ENCODE data around the gene KRCC1. TPM values are rescaled to one million over a fixed set of nuclear protein-coding genes. Genes with fewer than 3 reads are reported as not detected.

The KRCC1 gene
- total RNA-seq, 1 experiment from 2014 or later: 13.0 TPM

GRCh38 chr2:88086401-88086800 lies 30.8 kb upstream of the KRCC1 start:
- H3K27me3 ChIP-seq (ENCODE audit: control insufficient read depth, insufficient read depth, low read length): no peaks in the 10 kb centered on the region
- no peak overlapping the region for H3K4me3 ChIP-seq (ENCODE audit: insufficient read depth, low read depth, low read length)
- DNase-seq: no peak

DNA sequence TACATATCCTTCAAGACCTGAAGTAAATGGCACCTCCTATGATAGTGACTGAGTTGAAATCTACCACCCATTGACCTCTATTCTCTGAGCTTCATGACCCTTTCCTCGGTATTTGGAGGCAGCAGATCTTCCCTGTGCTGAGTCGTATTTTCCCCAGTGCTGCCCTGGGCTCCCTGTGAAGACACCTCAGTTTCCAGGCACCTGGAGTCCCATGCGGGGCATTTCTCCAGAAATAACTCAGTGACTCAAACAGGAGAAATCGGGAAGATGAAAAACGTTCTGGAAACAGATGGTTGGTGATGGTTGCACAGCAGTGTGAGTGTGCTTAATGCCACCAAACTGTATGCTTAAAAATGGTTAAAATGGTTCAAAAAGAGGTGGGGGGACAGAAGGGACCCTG lies 30.0 kb upstream of the KRCC1 start:
- Histone ChIP-seq H3K4me3 (ENCODE audit: insufficient read depth, low read depth, low read length) (no peak overlapping the region), H3K36me3 (replicated peaks; ENCODE audit: control insufficient read depth, insufficient read depth, low read length) (no peaks in the 10 kb centered on the region), H3K27me3 (ENCODE audit: control insufficient read depth, insufficient read depth, low read length) (no peaks in the 10 kb centered on the region)
- no peak for DNase-seq

More at GRCh38 chr2:88086401-88086800, 30.8 kb upstream of the KRCC1 start:
- H3K36me3 ChIP-seq (replicated peaks; ENCODE audit: control insufficient read depth, insufficient read depth, low read length): no peaks in the 10 kb centered on the region

- DNase-seq: peak; percentile 52
- Histone ChIP-seq H3K27me3 (ENCODE audit: control insufficient read depth, insufficient read depth, low read length) (no peaks in the 10 kb centered on the region), H3K36me3 (replicated peaks; ENCODE audit: control insufficient read depth, insufficient read depth, low read length) (no peaks in the 10 kb centered on the region), H3K4me3 (ENCODE audit: insufficient read depth, low read depth, low read length) (no peak overlapping the region)
Measured at GRCh38 chr2:88085099-88085498, 29.5 kb upstream of the KRCC1 start.

DNA sequence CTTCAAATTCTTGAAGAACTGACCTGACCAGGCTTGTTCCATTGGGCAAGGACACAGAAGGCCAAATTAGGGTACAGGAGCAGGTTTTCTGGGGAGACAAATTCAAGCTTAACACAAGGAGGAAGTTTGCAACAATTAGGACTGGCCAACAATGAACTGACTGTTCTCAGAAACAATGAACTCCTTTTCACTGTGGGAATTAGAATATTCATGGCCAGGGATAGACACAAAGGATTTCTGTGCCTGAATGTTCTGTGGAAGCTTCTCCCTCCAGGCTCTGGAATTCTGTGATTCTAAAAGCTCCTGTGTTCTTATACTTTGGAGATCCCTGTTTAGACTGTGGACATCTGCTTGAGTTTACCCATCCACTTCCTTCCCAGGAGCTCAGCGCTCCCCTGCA lies 27.2 kb upstream of the KRCC1 start:
- no peak overlapping the region for H3K4me3 ChIP-seq (ENCODE audit: insufficient read depth, low read depth, low read length)
- H3K27me3 ChIP-seq (ENCODE audit: control insufficient read depth, insufficient read depth, low read length): no peaks in the 10 kb centered on the region
- DNase-seq: no peak
- H3K36me3 ChIP-seq (replicated peaks; ENCODE audit: control insufficient read depth, insufficient read depth, low read length): no peaks in the 10 kb centered on the region

GRCh38 chr2:88081924-88082608 lies 26.5 kb upstream of the KRCC1 start:
- Histone ChIP-seq H3K27me3 (ENCODE audit: control insufficient read depth, insufficient read depth, low read length) (no peaks in the 10 kb centered on the region), H3K36me3 (replicated peaks; ENCODE audit: control insufficient read depth, insufficient read depth, low read length) (no peaks in the 10 kb centered on the region), H3K4me3 (ENCODE audit: insufficient read depth, low read depth, low read length) (no peak overlapping the region)
- no peak for DNase-seq

- H3K36me3 ChIP-seq (replicated peaks; ENCODE audit: control insufficient read depth, insufficient read depth, low read length): no peaks in the 10 kb centered on the region
- DNase-seq: no peak
- H3K27me3 ChIP-seq (ENCODE audit: control insufficient read depth, insufficient read depth, low read length): no peaks in the 10 kb centered on the region
- H3K4me3 ChIP-seq (ENCODE audit: insufficient read depth, low read depth, low read length): no peak overlapping the region
Measured at GRCh38 chr2:88080545-88080944, 25.0 kb upstream of the KRCC1 start.

- no peaks in the 10 kb centered on the region for H3K27me3 ChIP-seq (ENCODE audit: control insufficient read depth, insufficient read depth, low read length)
- no peak for DNase-seq
Measured at GRCh38 chr2:88078643-88079172, 23.1 kb upstream of the KRCC1 start.

GRCh38 chr2:88077080-88077479 lies 21.5 kb upstream of the KRCC1 start:
- H3K4me3 ChIP-seq (ENCODE audit: insufficient read depth, low read depth, low read length): no peak overlapping the region
- no peaks in the 10 kb centered on the region for H3K27me3 ChIP-seq (ENCODE audit: control insufficient read depth, insufficient read depth, low read length)
- H3K36me3 ChIP-seq (replicated peaks; ENCODE audit: control insufficient read depth, insufficient read depth, low read length): no peaks in the 10 kb centered on the region
- DNase-seq: no peak

More at GRCh38 chr2:88078643-88079172, 23.1 kb upstream of the KRCC1 start:
- Histone ChIP-seq H3K36me3 (replicated peaks; ENCODE audit: control insufficient read depth, insufficient read depth, low read length) (no peaks in the 10 kb centered on the region), H3K4me3 (ENCODE audit: insufficient read depth, low read depth, low read length) (no peak overlapping the region)

DNA sequence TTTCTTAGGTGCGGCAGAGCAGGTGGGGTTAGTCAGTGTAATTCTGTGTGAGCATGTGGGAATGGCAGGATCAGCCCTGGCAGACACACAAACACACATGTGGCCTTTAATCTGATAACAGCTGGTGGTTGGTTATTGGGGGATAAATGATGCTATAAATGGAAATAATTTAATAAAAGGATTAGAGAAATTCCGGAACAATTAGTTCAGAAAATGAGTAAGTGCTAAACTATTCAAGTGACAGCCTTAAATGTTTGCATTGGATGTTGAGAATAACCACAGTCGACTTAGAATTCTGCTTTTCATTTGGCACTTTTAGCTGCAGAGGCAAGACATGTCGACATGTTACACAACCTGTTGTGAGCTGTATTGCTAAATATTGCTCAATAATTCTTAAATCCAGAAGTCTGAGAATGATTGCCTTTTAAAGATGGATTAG lies 19.3 kb upstream of the KRCC1 start:
- DNase-seq: no peak
- Histone ChIP-seq H3K27me3 (ENCODE audit: control insufficient read depth, insufficient read depth, low read length) (no peaks in the 10 kb centered on the region), H3K36me3 (replicated peaks; ENCODE audit: control insufficient read depth, insufficient read depth, low read length) (no peaks in the 10 kb centered on the region), H3K4me3 (ENCODE audit: insufficient read depth, low read depth, low read length) (no peak overlapping the region)

GRCh38 chr2:88074150-88074549 lies 18.6 kb upstream of the KRCC1 start:
- DNase-seq: no peak
- H3K36me3 ChIP-seq (replicated peaks; ENCODE audit: control insufficient read depth, insufficient read depth, low read length): no peaks in the 10 kb centered on the region
- H3K27me3 ChIP-seq (ENCODE audit: control insufficient read depth, insufficient read depth, low read length): no peaks in the 10 kb centered on the region
- no peak overlapping the region for H3K4me3 ChIP-seq (ENCODE audit: insufficient read depth, low read depth, low read length)

- DNase-seq: peak; percentile 51
Measured at GRCh38 chr2:88071365-88071764, 15.8 kb upstream of the KRCC1 start.

GRCh38 chr2:88070055-88070454 lies 14.5 kb upstream of the KRCC1 start:
- H3K27me3 ChIP-seq (ENCODE audit: control insufficient read depth, insufficient read depth, low read length): no peaks in the 10 kb centered on the region
- no peaks in the 10 kb centered on the region for H3K36me3 ChIP-seq (replicated peaks; ENCODE audit: control insufficient read depth, insufficient read depth, low read length)
- H3K4me3 ChIP-seq (ENCODE audit: insufficient read depth, low read depth, low read length): no peak overlapping the region
- no peak for DNase-seq

More at GRCh38 chr2:88071365-88071764, 15.8 kb upstream of the KRCC1 start:
- Histone ChIP-seq H3K27me3 (ENCODE audit: control insufficient read depth, insufficient read depth, low read length) (no peaks in the 10 kb centered on the region), H3K36me3 (replicated peaks; ENCODE audit: control insufficient read depth, insufficient read depth, low read length) (no peaks in the 10 kb centered on the region), H3K4me3 (ENCODE audit: insufficient read depth, low read depth, low read length) (no peak overlapping the region)

GRCh38 chr2:88069117-88069516 lies 13.5 kb upstream of the KRCC1 start:
- no peak for DNase-seq
- Histone ChIP-seq H3K36me3 (replicated peaks; ENCODE audit: control insufficient read depth, insufficient read depth, low read length) (no peaks in the 10 kb centered on the region), H3K4me3 (ENCODE audit: insufficient read depth, low read depth, low read length) (no peak overlapping the region), H3K27me3 (ENCODE audit: control insufficient read depth, insufficient read depth, low read length) (no peaks in the 10 kb centered on the region)

- Histone ChIP-seq H3K27me3 (ENCODE audit: control insufficient read depth, insufficient read depth, low read length) (no peaks in the 10 kb centered on the region), H3K36me3 (replicated peaks; ENCODE audit: control insufficient read depth, insufficient read depth, low read length) (no peaks in the 10 kb centered on the region), H3K4me3 (ENCODE audit: insufficient read depth, low read depth, low read length) (no peak overlapping the region)
- DNase-seq: no peak
Measured at GRCh38 chr2:88068044-88068443, 12.5 kb upstream of the KRCC1 start.

DNA sequence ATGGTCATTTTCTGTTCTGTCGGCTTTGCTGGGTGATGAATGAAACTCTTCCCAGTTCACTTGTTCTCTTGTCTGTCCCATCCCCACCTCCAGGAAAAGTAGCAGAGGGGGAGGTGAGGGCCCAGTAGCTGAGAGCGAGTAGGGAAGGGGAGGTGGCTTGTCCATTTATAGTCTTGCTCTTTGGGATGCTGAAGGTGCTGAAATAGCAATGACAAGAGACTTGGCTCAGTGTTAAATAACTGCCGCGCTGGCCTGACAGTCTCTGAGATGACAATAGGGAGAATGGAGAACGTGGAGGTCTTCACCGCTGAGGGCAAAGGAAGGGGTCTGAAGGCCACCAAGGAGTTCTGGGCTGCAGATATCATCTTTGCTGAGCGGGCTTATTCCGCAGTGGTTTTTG lies 12.0 kb upstream of the KRCC1 start, which contains the start of gene SMYD1:
TSS of gene SMYD1 (plus strand) at position 228 of the 400 bp plus-strand sequence. CDS start at position 268, 40 bp downstream.
- H3K4me3 ChIP-seq (ENCODE audit: insufficient read depth, low read depth, low read length): no peak within 1 kb of the TSS
- peak; percentile 43 for DNase-seq

More for the DNA sequence above, 12.0 kb upstream of the KRCC1 start, which contains the start of gene SMYD1:
- no peaks in the 10 kb centered on the region for H3K27me3 ChIP-seq (ENCODE audit: control insufficient read depth, insufficient read depth, low read length)
- H3K36me3 ChIP-seq (replicated peaks; ENCODE audit: control insufficient read depth, insufficient read depth, low read length): no peaks in the 10 kb centered on the region
